RWPE1 (cell line): ENCODE results near the gene FSTL1.

Experiments used
- CTCF ChIA-PET: fragments of 350-600 bp; sonication (Branson Sonifier 250); formaldehyde crosslinking; extraction: SDS; loops from one replicate; lab custom pipeline; 2021; lab: Yijun Ruan, JAX
- POLR2A ChIA-PET: fragments of 400-600 bp; formaldehyde crosslinking; extraction: SDS; loops from one replicate; lab custom pipeline; 2020; ENCODE audit warnings: antibody characterized with exemption; ENCODE audit not compliant: low non-redundant PET; lab: Yijun Ruan, JAX
- DNase-seq: peaks from one replicate; pipeline ENCODE4 v3.0.0; 2012; ENCODE audit warnings: low spot score
- H3K27ac ChIP-seq: fragments of 450-650 bp; 2 replicates; pipeline ENCODE4 v1.5.1; 2017
- TF ChIP-seq, protein P1 (sequence below): fragments of 450-650 bp; conservative IDR thresholded peaks from 2 replicates; pipeline ENCODE4 v1.5.1; 2017; ENCODE audit warnings: low read depth, mild to moderate bottlenecking

FSTL1 gene

DNA sequence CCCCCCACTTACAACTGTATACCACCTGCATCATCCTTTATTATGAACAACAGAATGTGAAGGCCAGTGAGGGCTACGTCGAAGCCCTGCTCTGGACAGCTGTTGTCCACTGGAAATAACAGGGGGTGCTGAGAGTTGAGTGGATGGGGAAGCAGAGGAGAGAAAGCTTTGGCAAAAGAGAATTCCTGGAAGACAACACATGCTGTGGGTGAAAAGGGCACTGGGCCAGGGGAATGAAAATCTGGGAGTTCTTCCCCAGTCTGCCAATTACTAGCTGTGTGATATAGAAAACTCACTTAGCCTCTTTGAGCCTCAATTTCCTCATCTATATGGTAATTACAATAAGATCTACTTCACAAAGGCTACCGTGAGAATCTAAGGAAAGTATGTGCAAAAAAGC lies 40.7 kb downstream of the FSTL1 start:
- TF ChIP-seq, protein P1, sequence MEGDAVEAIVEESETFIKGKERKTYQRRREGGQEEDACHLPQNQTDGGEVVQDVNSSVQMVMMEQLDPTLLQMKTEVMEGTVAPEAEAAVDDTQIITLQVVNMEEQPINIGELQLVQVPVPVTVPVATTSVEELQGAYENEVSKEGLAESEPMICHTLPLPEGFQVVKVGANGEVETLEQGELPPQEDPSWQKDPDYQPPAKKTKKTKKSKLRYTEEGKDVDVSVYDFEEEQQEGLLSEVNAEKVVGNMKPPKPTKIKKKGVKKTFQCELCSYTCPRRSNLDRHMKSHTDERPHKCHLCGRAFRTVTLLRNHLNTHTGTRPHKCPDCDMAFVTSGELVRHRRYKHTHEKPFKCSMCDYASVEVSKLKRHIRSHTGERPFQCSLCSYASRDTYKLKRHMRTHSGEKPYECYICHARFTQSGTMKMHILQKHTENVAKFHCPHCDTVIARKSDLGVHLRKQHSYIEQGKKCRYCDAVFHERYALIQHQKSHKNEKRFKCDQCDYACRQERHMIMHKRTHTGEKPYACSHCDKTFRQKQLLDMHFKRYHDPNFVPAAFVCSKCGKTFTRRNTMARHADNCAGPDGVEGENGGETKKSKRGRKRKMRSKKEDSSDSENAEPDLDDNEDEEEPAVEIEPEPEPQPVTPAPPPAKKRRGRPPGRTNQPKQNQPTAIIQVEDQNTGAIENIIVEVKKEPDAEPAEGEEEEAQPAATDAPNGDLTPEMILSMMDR = no peak
- ChIA-PET CTCF (interaction anchor here (1.0 kb wide), 1 partner anchor 149 kb away, joined by 4 read pairs; no protein-coding TSS in a partner anchor), POLR2A (no interaction called here)
- no peak overlapping the region for H3K27ac ChIP-seq
- DNase-seq = no peak

DNA sequence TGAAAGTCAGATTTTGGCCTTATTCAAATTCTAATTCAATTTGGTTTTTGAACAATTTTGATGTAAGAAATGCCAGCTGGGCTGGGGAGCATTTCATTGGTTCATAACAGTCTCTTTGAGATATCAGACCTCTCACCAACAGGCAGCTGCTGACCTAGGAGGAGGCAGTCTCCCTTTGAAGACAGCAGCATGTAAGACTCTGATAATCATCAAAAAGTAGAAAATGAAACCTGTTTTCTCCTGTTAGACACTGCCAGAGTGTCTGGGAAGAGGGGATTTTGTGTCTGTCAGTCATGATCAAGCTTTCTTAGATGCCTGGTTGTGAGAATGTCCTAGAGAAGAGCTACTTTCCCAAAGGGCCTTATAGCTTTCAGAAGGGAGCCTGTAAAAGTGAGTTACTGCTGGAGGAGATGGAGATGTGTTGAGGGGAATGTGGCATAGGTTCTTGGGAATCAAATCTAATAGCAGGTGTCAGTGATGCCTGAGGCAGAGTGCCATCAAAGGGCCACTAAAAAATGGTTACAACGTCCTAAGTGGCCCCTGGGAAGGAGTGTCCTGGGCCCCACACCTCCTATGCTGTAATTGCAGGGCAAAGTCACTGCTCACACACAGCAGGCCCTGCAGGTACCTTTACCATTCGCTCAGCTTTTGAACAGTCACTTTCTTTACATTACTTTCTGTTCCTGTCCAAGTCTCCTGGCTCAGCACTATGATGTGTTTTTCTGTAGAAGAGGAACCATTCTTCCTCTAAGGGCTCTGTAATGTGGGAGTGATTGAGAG lies 43.1 kb downstream of the FSTL1 start:
- DNase-seq = no peak
- H3K27ac ChIP-seq = no peak overlapping the region
- CTCF ChIA-PET = no interaction called here
- POLR2A ChIA-PET = no interaction called here
- TF ChIP-seq, protein P1 = no peak

DNA sequence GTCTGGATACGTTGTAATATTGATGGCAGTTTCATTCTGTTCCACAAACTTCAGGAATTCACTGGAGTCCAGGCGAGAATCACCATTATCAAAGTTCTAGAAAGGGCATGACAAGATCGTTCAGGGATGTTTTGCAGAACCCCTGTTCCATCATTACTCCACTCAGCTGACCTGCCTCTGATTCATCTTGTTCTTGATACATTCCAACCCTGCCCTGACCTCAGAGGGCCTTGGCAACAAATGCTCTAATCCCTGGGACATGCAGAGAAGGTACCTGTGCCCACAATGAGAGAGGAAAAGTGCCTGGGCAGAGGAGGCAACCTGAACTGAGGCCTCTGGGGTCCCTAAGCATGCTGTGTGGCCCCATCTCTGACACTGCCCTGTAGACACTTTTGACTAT lies 45.9 kb downstream of the FSTL1 start:
- TF ChIP-seq, protein P1 = no peak
- CTCF ChIA-PET = interaction anchor here (1.5 kb wide), 1 partner anchor 13 kb away, joined by 7 read pairs; no protein-coding TSS in a partner anchor

DNA sequence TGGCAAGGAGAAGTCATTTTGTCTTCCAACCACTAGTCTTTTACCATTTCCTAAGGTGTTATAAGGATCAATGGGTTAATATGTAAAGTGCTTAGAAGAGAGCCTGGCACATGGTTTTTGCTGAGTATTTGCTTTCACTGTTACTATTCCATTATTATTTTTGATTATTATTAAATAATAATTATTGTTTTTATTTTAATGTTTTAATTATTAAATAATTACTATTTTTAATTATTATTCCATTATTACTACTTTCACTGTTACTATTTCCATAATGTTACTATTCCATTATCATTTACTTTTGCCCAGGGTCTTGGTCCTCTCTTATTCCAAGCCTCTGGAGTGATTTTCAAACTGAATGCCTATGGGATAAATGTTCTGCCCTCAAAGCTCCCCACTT lies 48.5 kb downstream of the FSTL1 start:
- no peak overlapping the region for H3K27ac ChIP-seq
- POLR2A ChIA-PET = no interaction called here
- DNase-seq = no peak
- TF ChIP-seq, protein P1 = no peak
- CTCF ChIA-PET = interaction anchor here (0.7 kb wide), 1 partner anchor 157 kb away, joined by 4 read pairs; no protein-coding TSS in a partner anchor

More for the DNA sequence above, 45.9 kb downstream of the FSTL1 start:
- POLR2A ChIA-PET = no interaction called here
- no peak overlapping the region for H3K27ac ChIP-seq
- DNase-seq = no peak

DNA sequence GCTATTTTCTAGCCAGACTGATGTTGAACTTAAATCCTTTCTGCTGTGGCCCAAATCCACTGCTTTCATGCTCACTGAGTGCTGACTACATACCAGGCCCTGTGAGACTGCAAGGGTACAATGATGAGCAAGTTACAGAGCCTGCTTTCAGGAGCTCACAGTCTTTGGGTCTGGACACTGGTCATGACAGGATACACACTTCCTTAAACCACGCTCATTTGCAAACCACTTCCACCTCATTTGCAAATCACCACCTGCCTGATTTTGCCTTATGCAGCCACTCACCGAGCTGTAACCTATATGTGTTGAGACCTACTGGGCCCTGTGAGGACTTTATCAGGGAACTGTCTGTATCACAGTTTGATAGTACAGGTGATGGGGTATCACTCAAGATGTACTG lies 51.4 kb downstream of the FSTL1 start:
- CTCF ChIA-PET = no interaction called here
- POLR2A ChIA-PET = no interaction called here
- TF ChIP-seq, protein P1 = no peak
- no peak for DNase-seq
- H3K27ac ChIP-seq = no peak overlapping the region

DNA sequence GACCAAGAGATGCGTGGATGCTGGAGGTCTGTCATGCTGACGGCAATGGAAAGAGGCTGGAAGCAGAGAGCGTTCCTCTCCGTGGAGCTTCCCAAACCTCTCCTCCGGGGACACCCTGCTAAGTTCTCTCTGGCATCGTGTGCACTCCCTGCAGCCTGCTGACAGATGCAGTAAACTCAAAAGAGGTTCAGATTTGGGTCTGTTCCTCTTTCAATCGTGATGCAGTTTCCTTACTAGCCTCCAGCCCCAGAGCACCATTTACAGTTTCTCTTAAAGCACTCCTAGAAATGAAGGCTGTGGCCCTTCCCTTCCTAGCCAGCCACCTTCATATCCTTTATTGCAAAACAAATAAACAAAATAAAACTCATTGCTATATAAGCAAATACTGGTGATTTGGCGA lies 54.3 kb downstream of the FSTL1 start:
- H3K27ac ChIP-seq = no peak overlapping the region
- ChIA-PET POLR2A (no interaction called here), CTCF (no interaction called here)
- TF ChIP-seq, protein P1 = no peak
- DNase-seq = no peak
